T-helper 1 cell treated with Interleukin-12 subunit alpha and Interleukin-12 subunit beta and Interleukin-4 antibody, amounts not matched to agents 30 μg/mL and 1 μg/mL, for 36 hours (primary cell): ENCODE results near the gene HOXA13.

ENCODE experiments used
- H3K27ac Mint-ChIP-seq: one replicate; pipeline ENCODE4 v1.8.0; 2021; ENCODE audit warnings: mild to moderate bottlenecking, mixed read lengths
- H3K27me3 Mint-ChIP-seq: one replicate; pipeline ENCODE4 v1.8.0; 2021; ENCODE audit warnings: low read depth, mixed read lengths
- H3K36me3 Mint-ChIP-seq: one replicate; pipeline ENCODE4 v1.8.0; 2021; ENCODE audit warnings: low read depth, mixed read lengths
- H3K4me1 Mint-ChIP-seq: one replicate; pipeline ENCODE4 v1.8.0; 2021; ENCODE audit warnings: low read depth, mixed read lengths
- H3K4me3 Mint-ChIP-seq: one replicate; pipeline ENCODE4 v1.8.0; 2021; ENCODE audit warnings: mild to moderate bottlenecking, moderate library complexity, mixed read lengths
- H3K9me3 Mint-ChIP-seq: one replicate; pipeline ENCODE4 v1.8.0; 2021; ENCODE audit warnings: mixed read lengths

HOXA13 gene

GRCh38 chr7:27144781-27145164 lies 55.1 kb downstream of the HOXA13 start:
- no peaks in the 10 kb centered on the region for H3K9me3 Mint-ChIP-seq
- peaks cover 2% of the 10 kb centered on the region for H3K4me1 Mint-ChIP-seq
- no peak overlapping the region for H3K27ac Mint-ChIP-seq
- H3K4me3 Mint-ChIP-seq, result no peak overlapping the region
- peaks cover 40% of the 10 kb centered on the region for H3K27me3 Mint-ChIP-seq
- H3K36me3 Mint-ChIP-seq, result no peaks in the 10 kb centered on the region
